IPS-20b (cell line): ENCODE measurements around the gene WDR93.
A peak's percentile ranks its signal among the peaks of the same experiment; 100 is the strongest.

Source experiments
- H3K27ac ChIP-seq: one replicate; pipeline ENCODE4 v1.5.1; 2013; ENCODE audit warnings: low read length
- H3K27me3 ChIP-seq: 2 replicates; pipeline ENCODE4 v1.6.1; 2013; ENCODE audit warnings: mild to moderate bottlenecking, low read length, inconsistent platforms; ENCODE audit not compliant: insufficient read depth
- H3K36me3 ChIP-seq: 2 replicates; pipeline ENCODE4 v1.6.1; 2013; ENCODE audit warnings: low read depth, mild to moderate bottlenecking, inconsistent platforms, low read length, moderate library complexity; ENCODE audit not compliant: insufficient read depth
- H3K4me1 ChIP-seq: 2 replicates; pipeline ENCODE4 v1.6.1; 2013; ENCODE audit warnings: mild to moderate bottlenecking, control low read depth, inconsistent platforms, low read length, moderate library complexity; ENCODE audit not compliant: insufficient read depth
- H3K4me3 ChIP-seq: 2 replicates; pipeline ENCODE4 v1.5.1; 2013; ENCODE audit warnings: mild to moderate bottlenecking, low read length, inconsistent platforms
- H3K9ac ChIP-seq: 2 replicates; pipeline ENCODE4 v1.6.1; 2013; ENCODE audit warnings: low read depth, mild to moderate bottlenecking, inconsistent platforms, low read length, moderate library complexity
- H3K9me3 ChIP-seq: 2 replicates; pipeline ENCODE4 v1.6.1; 2013; ENCODE audit warnings: mild to moderate bottlenecking, low read depth, low read length, inconsistent platforms; ENCODE audit not compliant: insufficient read depth

Gene WDR93

GRCh38 chr15:89743594-89743993, 53.0 kb downstream of the WDR93 start:
- H3K27ac ChIP-seq = no peak overlapping the region
- no peak overlapping the region for H3K4me3 ChIP-seq
- no peak overlapping the region for H3K9ac ChIP-seq
- H3K27me3 ChIP-seq = peaks cover 59% of the 10 kb centered on the region
- peaks cover 3% of the 10 kb centered on the region; the same call in 1 of the 2 replicates for H3K4me1 ChIP-seq
- no peaks in the 10 kb centered on the region for H3K36me3 ChIP-seq
- H3K9me3 ChIP-seq = no peaks in the 10 kb centered on the region

GRCh38 chr15:89745131-89745530, 54.5 kb downstream of the WDR93 start:
- Histone ChIP-seq H3K4me1 (peaks cover 6% of the 10 kb centered on the region; the same call in 1 of the 2 replicates), H3K27ac (no peak overlapping the region), H3K36me3 (no peaks in the 10 kb centered on the region), H3K9me3 (no peaks in the 10 kb centered on the region), H3K4me3 (no peak overlapping the region), H3K9ac (no peak overlapping the region), H3K27me3 (peaks cover 75% of the 10 kb centered on the region)

- Histone ChIP-seq H3K27me3 (peaks cover 80% of the 10 kb centered on the region), H3K4me3 (no peak overlapping the region), H3K9me3 (no peaks in the 10 kb centered on the region), H3K36me3 (no peaks in the 10 kb centered on the region), H3K4me1 (peaks cover 6% of the 10 kb centered on the region; the same call in 1 of the 2 replicates), H3K9ac (no peak overlapping the region), H3K27ac (no peak overlapping the region)
Measured at GRCh38 chr15:89745768-89746167, 55.2 kb downstream of the WDR93 start.

- H3K27me3 ChIP-seq = peaks cover 85% of the 10 kb centered on the region
- no peak overlapping the region for H3K4me3 ChIP-seq
- H3K9ac ChIP-seq = no peak overlapping the region
- H3K36me3 ChIP-seq = no peaks in the 10 kb centered on the region
- no peak overlapping the region for H3K27ac ChIP-seq
- H3K4me1 ChIP-seq = peaks cover 6% of the 10 kb centered on the region; the same call in 1 of the 2 replicates
- H3K9me3 ChIP-seq = no peaks in the 10 kb centered on the region
Measured at GRCh38 chr15:89746386-89746780, 55.8 kb downstream of the WDR93 start.

GRCh38 chr15:89747708-89748682, 57.4 kb downstream of the WDR93 start:
- Histone ChIP-seq H3K9me3 (no peaks in the 10 kb centered on the region), H3K27ac (no peak overlapping the region), H3K36me3 (no peaks in the 10 kb centered on the region), H3K9ac (no peak overlapping the region), H3K4me1 (peaks cover 6% of the 10 kb centered on the region; the same call in 1 of the 2 replicates), H3K27me3 (peaks cover 98% of the 10 kb centered on the region), H3K4me3 (peak overlapping the region; percentile 55)

- Histone ChIP-seq H3K27me3 (peaks cover 98% of the 10 kb centered on the region), H3K4me1 (peaks cover 6% of the 10 kb centered on the region; the same call in 1 of the 2 replicates), H3K4me3 (no peak overlapping the region), H3K36me3 (no peaks in the 10 kb centered on the region), H3K9ac (no peak overlapping the region), H3K9me3 (no peaks in the 10 kb centered on the region), H3K27ac (no peak overlapping the region)
Measured at GRCh38 chr15:89749054-89749453, 58.4 kb downstream of the WDR93 start.

- H3K27ac ChIP-seq = no peak overlapping the region
- H3K4me1 ChIP-seq = peaks cover 6% of the 10 kb centered on the region; the same call in 1 of the 2 replicates
- 0 out of 2 replicates have a peak overlapping the region, but pooled peaks have one; percentile 46 for H3K4me3 ChIP-seq
- H3K9me3 ChIP-seq = no peaks in the 10 kb centered on the region
- no peak overlapping the region for H3K9ac ChIP-seq
- H3K36me3 ChIP-seq = no peaks in the 10 kb centered on the region
- H3K27me3 ChIP-seq = peaks cover 96% of the 10 kb centered on the region
Measured at GRCh38 chr15:89749526-89749925, 58.9 kb downstream of the WDR93 start.

- Histone ChIP-seq H3K27me3 (peaks cover 95% of the 10 kb centered on the region), H3K4me1 (peaks cover 6% of the 10 kb centered on the region; the same call in 1 of the 2 replicates), H3K9ac (no peak overlapping the region), H3K9me3 (no peaks in the 10 kb centered on the region), H3K4me3 (peak overlapping the region; percentile 46; the same call in 1 of the 2 replicates), H3K27ac (no peak overlapping the region), H3K36me3 (no peaks in the 10 kb centered on the region)
Measured at GRCh38 chr15:89749951-89750559, 59.4 kb downstream of the WDR93 start.

GRCh38 chr15:89750560-89751542, 60.2 kb downstream of the WDR93 start, which contains the start of gene MESP1:
MESP1 (minus strand) TSS chr15:89751249; CDS start chr15:89751231, 18 bp downstream.
- peaks cover 95% of the 10 kb centered on the region for H3K27me3 ChIP-seq

GRCh38 chr15:89751748-89752147, 61.1 kb downstream of the WDR93 start:
- Histone ChIP-seq H3K36me3 (no peaks in the 10 kb centered on the region), H3K4me3 (no peak overlapping the region), H3K27ac (no peak overlapping the region), H3K9me3 (no peaks in the 10 kb centered on the region), H3K9ac (no peak overlapping the region), H3K27me3 (peaks cover 91% of the 10 kb centered on the region), H3K4me1 (peaks cover 6% of the 10 kb centered on the region; the same call in 1 of the 2 replicates)

More at GRCh38 chr15:89750560-89751542, 60.2 kb downstream of the WDR93 start, which contains the start of gene MESP1:
- Histone ChIP-seq H3K9ac (no peak within 1 kb of the TSS), H3K27ac (no peak within 1 kb of the TSS), H3K36me3 (no peaks in the 10 kb centered on the region), H3K4me3 (peak within 1 kb of the TSS; percentile 63; the same call in 1 of the 2 replicates), H3K4me1 (peaks cover 6% of the 10 kb centered on the region; the same call in 1 of the 2 replicates), H3K9me3 (no peaks in the 10 kb centered on the region)
